Tibial nerve (tissue), 4 donors: ENCODE data around the gene CAPN1. TPM values are rescaled to one million over a fixed set of nuclear protein-coding genes. Genes with fewer than 3 reads are reported as not detected.
A peak's percentile ranks its signal among the peaks of the same experiment; 100 is the strongest.

Experiments
- DNase-seq, 2 donors: peaks; one replicate each; pipeline ENCODE4 v3.0.0-alpha.2; 2019; ENCODE audit warnings: low spot score in 2 of 2
- H3K27ac ChIP-seq, 4 donors: fragments of 200-600 bp; sonication (generic) in 3 of 4; one replicate each; pipeline ENCODE4 v1.5.1; 2017 to 2019; ENCODE audit warnings: mild to moderate bottlenecking in 1 of 4
- H3K27me3 ChIP-seq, 2 donors: fragments of 200-600 bp; sonication (generic) in 1 of 2; one replicate each; pipeline versions ENCODE4 v1.5.1 to v1.6.0; 2017 to 2019
- H3K36me3 ChIP-seq, 3 donors: fragments of 200-600 bp; sonication (generic); one replicate each; pipeline ENCODE4 v1.5.1; 2018 to 2019
- H3K4me1 ChIP-seq, 4 donors: fragments of 200-600 bp; sonication (generic) in 3 of 4; one replicate each; pipeline ENCODE4 v1.5.1; 2017 to 2019
- H3K4me3 ChIP-seq, 4 donors: fragments of 200-600 bp; sonication (generic) in 3 of 4; one replicate each; pipeline ENCODE4 v1.5.1; 2017 to 2019; ENCODE audit warnings: mild to moderate bottlenecking in 1 of 4, moderate library complexity in 1 of 4
- H3K9me3 ChIP-seq, 4 donors: fragments of 200-600 bp; sonication (generic) in 3 of 4; one replicate each; pipeline ENCODE4 v1.5.1; 2017 to 2019
- CTCF ChIP-seq, 5 experiments: fragments of 200-600 bp in 3 of 5; fragments of 450-650 bp in 2 of 5; sonication (generic) in 3 of 5; IDR thresholded peaks; one replicate each; pipeline ENCODE4 v1.5.1; 2016 to 2019; ENCODE audit warnings: antibody characterized with exemption in 5 of 5, mild to moderate bottlenecking in 3 of 5, moderate library complexity in 2 of 5
- EP300 ChIP-seq, 2 donors: sonication (generic); formaldehyde crosslinking; IDR thresholded peaks; one replicate each; pipeline ENCODE4 v1.6.1; 2017; ENCODE audit warnings: antibody characterized with exemption in 2 of 2, mild to moderate bottlenecking in 1 of 2
- POLR2A ChIP-seq, 2 donors: fragments of 450-650 bp; IDR thresholded peaks; one replicate each; pipeline ENCODE4 v1.6.1; 2017; ENCODE audit warnings: antibody characterized with exemption in 2 of 2, mild to moderate bottlenecking in 2 of 2, moderate library complexity in 2 of 2
- WGBS, 2 donors: methylation state at CpG; one replicate each; pipeline ENCODE4 v1.1.5; 2018; 5-methylcytosine and 5-hydroxymethylcytosine counted together
- small RNA-seq: library from RNA; depleted of rRNA; stranded (forward); fragments of <200 nt; gene quantifications from one replicate; pipeline ENCODE3, GENCODE V24; 2016
- total RNA-seq, 4 donors: library from RNA; depleted of rRNA; stranded (reverse); fragments of >200 nt; gene quantifications; one replicate each; pipeline ENCODE4 v1.1.0, GENCODE V29; 2016

The CAPN1 gene
- total RNA-seq, 4 donors from 2014 or later: 108 to 209 (median 150) TPM

DNA sequence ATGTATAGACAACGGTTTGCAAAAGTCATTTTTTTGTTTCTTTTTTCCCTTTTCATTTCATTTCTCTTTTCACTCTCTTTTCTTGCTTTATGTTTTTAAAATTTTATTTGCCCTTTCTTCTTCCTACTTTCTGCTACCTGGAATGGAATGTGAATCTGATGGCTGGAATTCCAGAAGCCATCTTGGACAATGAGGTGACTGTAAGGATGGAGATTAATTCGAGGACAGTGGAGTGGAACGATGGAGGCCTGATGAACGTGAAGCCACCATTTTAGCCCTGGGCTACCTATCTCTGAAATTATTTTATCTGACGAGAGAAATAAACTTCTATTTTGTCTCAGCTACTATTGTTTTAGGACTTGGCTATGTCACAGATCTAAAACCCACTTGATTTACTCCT lies 77.3 kb downstream of the CAPN1 start:
- TF ChIP-seq POLR2A (IDR thresholded peaks at IDR 0.05): no peak
- TF ChIP-seq CTCF (IDR thresholded peaks at IDR 0.05): no peak
- no peak for TF ChIP-seq EP300 (IDR thresholded peaks at IDR 0.05)
- peaks cover 0 to 23% (median 9%) of the 10 kb centered on the region in 4 donors for H3K4me1 ChIP-seq
- no peak overlapping the region for H3K27ac ChIP-seq
- H3K4me3 ChIP-seq: no peak overlapping the region
- no peaks in the 10 kb centered on the region for H3K9me3 ChIP-seq
- DNase-seq: no peak
- WGBS, 2 donors: 72 to 76% methylated on average over 5 of the region's 5 CpGs
- no peaks in the 10 kb centered on the region for H3K36me3 ChIP-seq
- no peaks in the 10 kb centered on the region for H3K27me3 ChIP-seq

DNA sequence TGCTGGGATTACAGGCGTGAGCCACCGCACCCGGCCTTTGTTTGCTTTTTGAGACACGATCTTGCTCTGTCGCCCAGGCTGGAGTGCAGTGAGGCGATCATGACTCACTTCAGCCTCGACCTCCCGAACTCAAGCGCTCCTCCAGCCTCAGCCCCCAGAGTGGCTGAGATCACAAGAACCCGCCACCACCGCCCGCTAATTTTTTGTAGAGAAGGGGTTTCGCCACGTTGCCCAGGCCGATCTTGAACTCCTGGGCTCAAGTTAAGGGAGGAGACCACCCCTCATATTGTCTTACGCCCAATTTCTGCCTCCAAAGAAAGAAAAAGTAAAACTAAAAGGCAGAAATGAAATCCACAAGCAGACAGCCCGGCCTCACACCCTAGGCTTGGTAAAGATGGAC lies 78.6 kb downstream of the CAPN1 start:
- no peak overlapping the region for H3K4me3 ChIP-seq
- DNase-seq: no peak
- H3K4me1 ChIP-seq: peaks cover 0 to 26% (median 9%) of the 10 kb centered on the region in 4 donors
- TF ChIP-seq CTCF (IDR thresholded peaks at IDR 0.05): no peak
- TF ChIP-seq POLR2A (IDR thresholded peaks at IDR 0.05): no peak
- TF ChIP-seq EP300 (IDR thresholded peaks at IDR 0.05): no peak
- no peaks in the 10 kb centered on the region for H3K27me3 ChIP-seq
- peaks cover 0 to 1% (median 0%) of the 10 kb centered on the region in 3 donors for H3K36me3 ChIP-seq
- H3K9me3 ChIP-seq: no peaks in the 10 kb centered on the region
- H3K27ac ChIP-seq: no peak overlapping the region
- WGBS, 2 donors: 94 to 98% methylated on average over 17 of the region's 17 CpGs

GRCh38 chr11:65260756-65261590 lies 79.2 kb downstream of the CAPN1 start:
- Histone ChIP-seq H3K36me3 (peaks cover 0 to 8% (median 0%) of the 10 kb centered on the region in 3 donors), H3K27ac (peak overlapping the region; percentile 49 to 94 (median 88)), H3K4me1 (peaks cover 0 to 26% (median 9%) of the 10 kb centered on the region in 4 donors), H3K4me3 (peak overlapping the region; percentile 41 to 76 (median 70)), H3K27me3 (no peaks in the 10 kb centered on the region), H3K9me3 (no peaks in the 10 kb centered on the region)
- 62 to 64% methylated on average over 26 of the region's 26 CpGs for WGBS, 2 donors
- DNase-seq: peak in 1 of 2 donors; percentile 9
- TF ChIP-seq EP300 (IDR thresholded peaks at IDR 0.05) (no peak), POLR2A (IDR thresholded peaks at IDR 0.05) (no peak), CTCF (IDR thresholded peaks at IDR 0.05) (no peak)

Small RNA genes within 50 kb of the gene (small RNA-seq; reads per million reads assigned to genes)
- not detected for gene HIGD1AP10
- gene PDCL2P2: not detected
- 0.38 reads per million for gene RNU2-23P

Other genes with a start within 250 kb of the CAPN1 start
- not detected for gene GPHA2, start 246.0 kb upstream of the CAPN1 start, total RNA-seq
- gene MAJIN, start 209.8 kb upstream of the CAPN1 start, total RNA-seq: not detected
- gene BATF2, start 185.0 kb upstream of the CAPN1 start, total RNA-seq: 1 to 10 TPM in 3 of 4 donors, under 1 TPM in 1; 0.63 to 9.6 (median 1.5) TPM
- 100 to 1,000 TPM; 174 to 267 (median 193) TPM for gene ARL2, start 167.8 kb upstream of the CAPN1 start, total RNA-seq
- 10 to 100 TPM; 17.1 to 33.3 (median 24.2) TPM for gene SNX15, start 154.5 kb upstream of the CAPN1 start, total RNA-seq
- 10 to 100 TPM; 10.6 to 16.3 (median 14.1) TPM for gene SAC3D1, start 140.7 kb upstream of the CAPN1 start, total RNA-seq
- 10 to 100 TPM; 18.6 to 38.9 (median 29.1) TPM for gene NAALADL1, start 123.4 kb upstream of the CAPN1 start, total RNA-seq
- 1 to 10 TPM in 1 of 4 donors, under 1 TPM in 1, not detected in 2; 0.90 to 1.3 TPM for gene CDCA5, start 97.9 kb upstream of the CAPN1 start, total RNA-seq
- 10 to 100 TPM; 28.0 to 48.3 (median 35.1) TPM for gene ZFPL1, start 97.7 kb upstream of the CAPN1 start, total RNA-seq
- gene VPS51, start 85.7 kb upstream of the CAPN1 start, total RNA-seq: 100 to 1,000 TPM; 193 to 544 (median 439) TPM
- gene TM7SF2, start 70.1 kb upstream of the CAPN1 start, total RNA-seq: 10 to 100 TPM; 13.6 to 93.0 (median 41.5) TPM
- gene ZNHIT2, start 64.2 kb upstream of the CAPN1 start, total RNA-seq: 10 to 100 TPM; 19.2 to 26.8 (median 22.6) TPM
- gene FAU, start 59.8 kb upstream of the CAPN1 start, total RNA-seq: 1,000 to 10,000 TPM; 1,078 to 1,548 (median 1,229) TPM
- 10 to 100 TPM; 48.8 to 55.9 (median 54.2) TPM for gene MRPL49, start 59.6 kb upstream of the CAPN1 start, total RNA-seq
- 10 to 100 TPM; 31.6 to 72.6 (median 58.3) TPM for gene SYVN1, start 47.4 kb upstream of the CAPN1 start, total RNA-seq
- not detected for gene SPDYC, start 11.7 kb upstream of the CAPN1 start, total RNA-seq
- gene POLA2, start 80.0 kb downstream of the CAPN1 start, total RNA-seq: 10 to 100 TPM in 2 of 4 donors, 1 to 10 TPM in 2; 3.5 to 13.5 (median 10.0) TPM
- gene CDC42EP2, start 132.9 kb downstream of the CAPN1 start, total RNA-seq: 10 to 100 TPM; 10.4 to 39.6 (median 24.9) TPM
- gene DPF2, start 151.9 kb downstream of the CAPN1 start, total RNA-seq: 10 to 100 TPM; 44.7 to 47.6 (median 46.2) TPM
- under 1 TPM in 2 of 4 donors, not detected in 2; 0.30 to 0.59 TPM for gene TIGD3, start 172.8 kb downstream of the CAPN1 start, total RNA-seq
- 10 to 100 TPM in 2 of 4 donors, 1 to 10 TPM in 2; 1.8 to 22.5 (median 8.5) TPM for gene SLC25A45, start 200.7 kb downstream of the CAPN1 start, total RNA-seq
- 100 to 1,000 TPM in 3 of 4 donors, 10 to 100 TPM in 1; 96.5 to 226 (median 128) TPM for gene FRMD8, start 204.7 kb downstream of the CAPN1 start, total RNA-seq
- 100 to 1,000 TPM; 427 to 571 (median 461) TPM for gene NEAT1, start 240.9 kb downstream of the CAPN1 start, total RNA-seq